Measurements from ENCODE around the gene A4GALT.

DNA sequence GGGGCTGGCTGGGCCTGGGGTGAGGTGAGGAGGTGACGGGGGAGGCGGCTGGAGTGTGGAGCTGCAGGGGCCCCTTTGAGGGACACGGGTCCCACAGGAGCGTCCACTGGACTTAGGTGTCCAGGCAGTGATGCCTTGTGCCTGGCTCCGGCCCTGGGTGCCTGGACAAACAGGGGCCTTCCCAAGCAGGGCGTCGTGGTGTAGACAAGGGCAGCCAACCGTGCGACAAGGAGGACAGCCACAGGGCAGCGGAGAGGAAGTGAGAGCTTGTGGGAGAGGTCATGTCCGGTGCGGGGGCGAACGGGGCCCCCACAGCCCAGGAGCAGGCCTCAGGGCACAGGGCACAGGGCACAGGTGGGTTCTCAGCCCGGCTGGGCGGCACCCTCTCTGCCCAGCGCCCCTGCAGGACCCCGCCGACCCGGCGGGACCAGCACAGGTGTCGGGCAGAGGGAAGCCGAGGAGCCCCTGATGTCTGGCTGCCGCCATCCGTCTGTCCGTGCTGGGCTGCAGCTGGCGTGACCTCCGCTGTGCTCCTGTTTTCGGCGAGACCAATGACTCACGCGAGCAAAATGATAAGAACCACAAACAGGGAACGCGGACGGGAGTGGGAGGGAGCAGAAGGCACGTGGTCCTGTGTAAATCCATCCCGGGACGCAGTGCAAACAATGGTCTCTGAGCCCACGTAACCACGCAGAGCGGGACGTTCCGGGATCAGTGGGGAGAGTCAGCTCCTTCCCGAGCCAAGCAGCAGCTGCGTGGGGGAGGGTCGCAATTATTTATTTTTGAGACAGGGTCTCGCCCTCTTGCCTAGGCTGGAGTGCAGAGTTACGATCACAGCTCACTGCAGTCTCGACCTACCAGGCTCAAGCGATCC, 49.1 kb upstream of the A4GALT start:
- TF ChIP-seq, protein P1, sequence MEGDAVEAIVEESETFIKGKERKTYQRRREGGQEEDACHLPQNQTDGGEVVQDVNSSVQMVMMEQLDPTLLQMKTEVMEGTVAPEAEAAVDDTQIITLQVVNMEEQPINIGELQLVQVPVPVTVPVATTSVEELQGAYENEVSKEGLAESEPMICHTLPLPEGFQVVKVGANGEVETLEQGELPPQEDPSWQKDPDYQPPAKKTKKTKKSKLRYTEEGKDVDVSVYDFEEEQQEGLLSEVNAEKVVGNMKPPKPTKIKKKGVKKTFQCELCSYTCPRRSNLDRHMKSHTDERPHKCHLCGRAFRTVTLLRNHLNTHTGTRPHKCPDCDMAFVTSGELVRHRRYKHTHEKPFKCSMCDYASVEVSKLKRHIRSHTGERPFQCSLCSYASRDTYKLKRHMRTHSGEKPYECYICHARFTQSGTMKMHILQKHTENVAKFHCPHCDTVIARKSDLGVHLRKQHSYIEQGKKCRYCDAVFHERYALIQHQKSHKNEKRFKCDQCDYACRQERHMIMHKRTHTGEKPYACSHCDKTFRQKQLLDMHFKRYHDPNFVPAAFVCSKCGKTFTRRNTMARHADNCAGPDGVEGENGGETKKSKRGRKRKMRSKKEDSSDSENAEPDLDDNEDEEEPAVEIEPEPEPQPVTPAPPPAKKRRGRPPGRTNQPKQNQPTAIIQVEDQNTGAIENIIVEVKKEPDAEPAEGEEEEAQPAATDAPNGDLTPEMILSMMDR (IDR thresholded peaks at IDR 0.05) = no peak
- no peak for TF ChIP-seq POLR2A (IDR thresholded peaks at IDR 0.05)

Measured in heart left ventricle (tissue), 13 donors.